Thyroid gland (tissue), 4 donors: ENCODE data around the gene STK38L. TPM values are rescaled to one million over a fixed set of nuclear protein-coding genes. Genes with fewer than 3 reads are reported as not detected.

Experiments used
- DNase-seq, 2 donors: peaks; one replicate each; pipeline ENCODE4 v3.0.0-alpha.2; 2019
- H3K27ac ChIP-seq, 3 donors: fragments of 200-600 bp; sonication (generic); 1 replicate in 2 of 3; 2 replicates in 1 of 3; pipeline ENCODE4 v1.5.1; 2016 to 2019; ENCODE audit warnings: mild to moderate bottlenecking in 1 of 3, moderate library complexity in 1 of 3
- H3K27me3 ChIP-seq: fragments of 200-600 bp; sonication (generic); one replicate; pipeline ENCODE4 v1.5.1; 2019
- H3K36me3 ChIP-seq, 2 donors: fragments of 200-600 bp; sonication (generic); one replicate each; pipeline ENCODE4 v1.5.1; 2016 to 2019
- H3K4me1 ChIP-seq, 2 donors: fragments of 200-600 bp; sonication (generic); one replicate each; pipeline ENCODE4 v1.5.1; 2017 to 2019
- H3K4me3 ChIP-seq, 3 donors: fragments of 200-600 bp; sonication (generic); replicated peaks in 1 of 3; 1 replicate in 2 of 3; 2 replicates in 1 of 3; pipeline ENCODE4 v1.5.1; 2016; ENCODE audit warnings: mild to moderate bottlenecking in 1 of 3
- H3K9me3 ChIP-seq: fragments of 200-600 bp; sonication (generic); one replicate; pipeline ENCODE4 v1.5.1; 2017
- CTCF ChIP-seq, 6 experiments: fragments of 200-600 bp in 3 of 6; fragments of 450-650 bp in 3 of 6; sonication (generic) in 3 of 6; IDR thresholded peaks; one replicate each; pipeline ENCODE4 v1.5.1; 2016 to 2019; ENCODE audit warnings: antibody characterized with exemption in 6 of 6, mild to moderate bottlenecking in 2 of 6, inconsistent platforms in 1 of 6, moderate library complexity in 1 of 6
- POLR2A ChIP-seq, 2 donors: fragments of 450-650 bp; IDR thresholded peaks; one replicate each; pipeline ENCODE4 v1.6.1; 2017; ENCODE audit warnings: antibody characterized with exemption in 2 of 2, mild to moderate bottlenecking in 2 of 2, moderate library complexity in 1 of 2
- WGBS, 2 donors: methylation state at CpG; one replicate each; pipeline ENCODE4 v1.1.5; 2017; 5-methylcytosine and 5-hydroxymethylcytosine counted together
- intact Hi-C: fragments of 100-400 bp; cut with DNase I; formaldehyde crosslinking; loops from one replicate; pipeline ENCODE4 v1.15.1; 2023
- total RNA-seq, 4 donors: library from RNA; depleted of rRNA; stranded (reverse); fragments of >200 nt; gene quantifications; one replicate each; pipeline ENCODE4 v1.2.3, GENCODE V29; 2016

The STK38L gene
- total RNA-seq, 4 donors from 2014 or later, result 20.1 to 42.2 (median 27.0) TPM

GRCh38 chr12:27212861-27213260 lies 31.2 kb upstream of the STK38L start:
- H3K4me1 ChIP-seq, result no peaks in the 10 kb centered on the region
- H3K27me3 ChIP-seq, result no peaks in the 10 kb centered on the region
- no peak overlapping the region for H3K4me3 ChIP-seq
- H3K27ac ChIP-seq, result no peak overlapping the region
- TF ChIP-seq CTCF (IDR thresholded peaks at IDR 0.05) (no peak), POLR2A (IDR thresholded peaks at IDR 0.05) (no peak)
- no peak for DNase-seq
- no peaks in the 10 kb centered on the region for H3K36me3 ChIP-seq
- intact Hi-C loops, result no loop called here
- H3K9me3 ChIP-seq, result no peaks in the 10 kb centered on the region
- WGBS, 2 donors, result 95 to 99% methylated on average over 1 of the region's 1 CpG

- Histone ChIP-seq H3K36me3 (no peaks in the 10 kb centered on the region), H3K27ac (no peak overlapping the region), H3K4me3 (no peak overlapping the region), H3K9me3 (no peaks in the 10 kb centered on the region), H3K4me1 (no peaks in the 10 kb centered on the region), H3K27me3 (no peaks in the 10 kb centered on the region)
- WGBS, 2 donors, result 83 to 92% methylated on average over 2 of the region's 2 CpGs
- no peak for TF ChIP-seq POLR2A (IDR thresholded peaks at IDR 0.05)
- no peak for TF ChIP-seq CTCF (IDR thresholded peaks at IDR 0.05)
- intact Hi-C loops, result no loop called here
- DNase-seq, result no peak
These were observed 30.8 kb upstream of the STK38L start for GRCh38 chr12:27213304-27213703.

GRCh38 chr12:27213830-27214787 lies 30.0 kb upstream of the STK38L start:
- no peak for TF ChIP-seq CTCF (IDR thresholded peaks at IDR 0.05)
- H3K4me1 ChIP-seq, result no peaks in the 10 kb centered on the region
- no peak overlapping the region for H3K4me3 ChIP-seq
- intact Hi-C loops, result no loop called here
- H3K36me3 ChIP-seq, result no peaks in the 10 kb centered on the region
- no peak overlapping the region for H3K27ac ChIP-seq
- no peaks in the 10 kb centered on the region for H3K9me3 ChIP-seq
- H3K27me3 ChIP-seq, result no peaks in the 10 kb centered on the region
- no peak for DNase-seq
- WGBS, 2 donors, result 81 to 86% methylated on average over 2 to 8 of the region's 9 CpGs

- WGBS, 2 donors, result 94% methylated on average over 2 of the region's 2 CpGs
- no peak for DNase-seq
- Histone ChIP-seq H3K9me3 (no peaks in the 10 kb centered on the region), H3K27ac (no peak overlapping the region), H3K4me1 (no peaks in the 10 kb centered on the region), H3K36me3 (no peaks in the 10 kb centered on the region), H3K27me3 (no peaks in the 10 kb centered on the region), H3K4me3 (no peak overlapping the region)
- intact Hi-C loops, result no loop called here
- TF ChIP-seq CTCF (IDR thresholded peaks at IDR 0.05), result no peak
- no peak for TF ChIP-seq POLR2A (IDR thresholded peaks at IDR 0.05)
These were observed 26.5 kb upstream of the STK38L start for GRCh38 chr12:27217590-27217989.

GRCh38 chr12:27219693-27220054 lies 24.4 kb upstream of the STK38L start:
- Histone ChIP-seq H3K4me3 (no peak overlapping the region), H3K27ac (no peak overlapping the region), H3K4me1 (no peaks in the 10 kb centered on the region), H3K9me3 (no peaks in the 10 kb centered on the region), H3K36me3 (no peaks in the 10 kb centered on the region), H3K27me3 (no peaks in the 10 kb centered on the region)
- no peak for DNase-seq
- intact Hi-C loops, result no loop called here
- TF ChIP-seq POLR2A (IDR thresholded peaks at IDR 0.05) (no peak), CTCF (IDR thresholded peaks at IDR 0.05) (no peak)
- WGBS, 2 donors, result 82% methylated on average over 5 of the region's 5 CpGs
